PC-9 (cell line): ENCODE data around the gene VWA5A. TPM values are rescaled to one million over a fixed set of nuclear protein-coding genes. Genes with fewer than 3 reads are reported as not detected.

Source experiments
- BruUV-seq: library from RNA; stranded (reverse); fragments of 400-500 nt; replicated peaks from 2 replicates; lab custom pipeline; 2021; lab: Mats Ljungman, UMichigan
- CTCF ChIA-PET: fragments of 300-600 bp; sonication (Branson Sonifier 250); formaldehyde crosslinking; loops from one replicate; lab custom pipeline; 2022; ENCODE audit warnings: antibody characterized with exemption; lab: Charles Lee
- POLR2A ChIA-PET: fragments of 300-600 bp; sonication (Branson Sonifier 250); formaldehyde crosslinking; loops from one replicate; lab custom pipeline; 2022; ENCODE audit warnings: antibody characterized with exemption; ENCODE audit not compliant: unreplicated experiment; lab: Charles Lee
- DNase-seq, 2 experiments: peaks; one replicate each; pipeline versions ENCODE4 v3.0.0 to v3.0.0-alpha.2; 2015 to 2022; ENCODE audit warnings: mixed read lengths in 1 of 2
- H2AFZ ChIP-seq: fragments of 200-600 bp; sonication (generic); 2 replicates; pipeline ENCODE4 v1.8.1; 2017; ENCODE audit warnings: antibody characterized with exemption
- H3F3A ChIP-seq: fragments of 200-600 bp; sonication (generic); 2 replicates; pipeline ENCODE4 v1.8.1; 2017; ENCODE audit warnings: antibody characterized with exemption, mild to moderate bottlenecking, low read depth; ENCODE audit not compliant: insufficient read depth
- H3K27ac ChIP-seq: fragments of 200-600 bp; sonication (generic); 2 replicates; pipeline ENCODE4 v1.6.1; 2016; ENCODE audit warnings: mixed run types
- H3K27me3 ChIP-seq: fragments of 200-600 bp; sonication (generic); 2 replicates; pipeline ENCODE4 v1.6.1; 2016; ENCODE audit warnings: low read depth, mixed run types; ENCODE audit not compliant: insufficient read depth
- H3K36me3 ChIP-seq: fragments of 200-600 bp; sonication (generic); 2 replicates; pipeline ENCODE4 v1.6.1; 2016; ENCODE audit warnings: low read depth, mixed run types
- H3K4me1 ChIP-seq: fragments of 200-600 bp; sonication (generic); replicated peaks from 2 replicates; pipeline ENCODE4 v1.6.1; 2016; ENCODE audit warnings: mixed run types; ENCODE audit not compliant: insufficient read depth
- H3K4me2 ChIP-seq: fragments of 200-600 bp; sonication (generic); 2 replicates; pipeline ENCODE4 v1.6.1; 2017; ENCODE audit warnings: mixed run types
- H3K4me3 ChIP-seq: fragments of 200-600 bp; sonication (generic); 2 replicates; pipeline ENCODE4 v1.6.1; 2016; ENCODE audit warnings: mixed run types
- H3K79me2 ChIP-seq: fragments of 200-600 bp; sonication (generic); 2 replicates; pipeline ENCODE4 v1.6.1; 2017; ENCODE audit warnings: low read depth, mixed run types
- H3K9me2 ChIP-seq: fragments of 200-600 bp; sonication (generic); 2 replicates; pipeline ENCODE4 v1.8.1; 2017; ENCODE audit warnings: mild to moderate bottlenecking; ENCODE audit not compliant: insufficient read depth
- H3K9me3 ChIP-seq: fragments of 200-600 bp; sonication (generic); 2 replicates; pipeline ENCODE4 v1.8.1; 2016; ENCODE audit warnings: low read depth; ENCODE audit not compliant: insufficient read depth
- H4K20me1 ChIP-seq: fragments of 200-600 bp; sonication (generic); 2 replicates; pipeline ENCODE4 v1.8.1; 2017; ENCODE audit not compliant: insufficient read depth
- CTCF ChIP-seq: fragments of 200-600 bp; sonication (generic); conservative IDR thresholded peaks from 2 replicates; pipeline ENCODE4 v1.6.1; 2017; ENCODE audit warnings: mixed run types, antibody characterized with exemption, mild to moderate bottlenecking, moderate library complexity
- EZH2 ChIP-seq: fragments of 200-600 bp; sonication (generic); IDR thresholded peaks from 2 replicates; pipeline ENCODE4 v1.8.0; 2017; ENCODE audit warnings: antibody characterized with exemption, low read depth
- intact Hi-C: fragments of 100-400 bp; cut with micrococcal nuclease; formaldehyde crosslinking; loops from one replicate; pipeline ENCODE4 v1.10.0; 2022; ENCODE audit not compliant: unreplicated experiment
- total RNA-seq: library from RNA; stranded (reverse); gene quantifications from 2 replicates; pipeline ENCODE4 v1.2.3, GENCODE V29; 2021

The VWA5A gene
- total RNA-seq, 1 experiment from 2014 or later: 2.7 TPM

GRCh38 chr11:124108156-124108555, 7.1 kb upstream of the VWA5A start:
- no peaks in the 10 kb centered on the region for H3K4me1 ChIP-seq
- H4K20me1 ChIP-seq: peaks cover 4% of the 10 kb centered on the region; the same call in 1 of the 2 replicates
- H3K27me3 ChIP-seq: no peaks in the 10 kb centered on the region
- H3K36me3 ChIP-seq: no peaks in the 10 kb centered on the region
- H3K4me3 ChIP-seq: no peak overlapping the region
- H3K4me2 ChIP-seq: no peak overlapping the region
- no peaks in the 10 kb centered on the region for H3K9me3 ChIP-seq
- H2AFZ ChIP-seq: no peak overlapping the region
- H3F3A ChIP-seq: no peaks in the 10 kb centered on the region
- ChIA-PET POLR2A (no interaction called here), CTCF (no interaction called here)
- no peak for DNase-seq
- TF ChIP-seq CTCF: no peak
- no peak for TF ChIP-seq EZH2
- H3K79me2 ChIP-seq: no peaks in the 10 kb centered on the region
- BruUV-seq: no TSS peak
- H3K27ac ChIP-seq: no peak overlapping the region
- intact Hi-C loops: no loop called here
- no peaks in the 10 kb centered on the region for H3K9me2 ChIP-seq

- Histone ChIP-seq H4K20me1 (peaks cover 4% of the 10 kb centered on the region; the same call in 1 of the 2 replicates), H3K27ac (no peak overlapping the region), H3K4me2 (no peak overlapping the region), H2AFZ (no peak overlapping the region), H3K27me3 (no peaks in the 10 kb centered on the region), H3K9me2 (no peaks in the 10 kb centered on the region), H3K4me1 (no peaks in the 10 kb centered on the region), H3F3A (no peaks in the 10 kb centered on the region), H3K9me3 (no peaks in the 10 kb centered on the region), H3K4me3 (no peak overlapping the region), H3K79me2 (no peaks in the 10 kb centered on the region), H3K36me3 (no peaks in the 10 kb centered on the region)
- POLR2A ChIA-PET: no interaction called here
- DNase-seq: no peak
- no TSS peak for BruUV-seq
- CTCF ChIA-PET: no interaction called here
- intact Hi-C loops: no loop called here
- no peak for TF ChIP-seq CTCF
- TF ChIP-seq EZH2: no peak
Observed at GRCh38 chr11:124109377-124109776, 5.9 kb upstream of the VWA5A start.

- H3K4me1 ChIP-seq: no peaks in the 10 kb centered on the region
- H3K4me2 ChIP-seq: no peak overlapping the region
- no peak overlapping the region for H2AFZ ChIP-seq
- POLR2A ChIA-PET: no interaction called here
- no peak overlapping the region for H3K27ac ChIP-seq
- TF ChIP-seq CTCF: no peak
- no peak for TF ChIP-seq EZH2
- no peaks in the 10 kb centered on the region for H3K27me3 ChIP-seq
- intact Hi-C loops: no loop called here
- no peaks in the 10 kb centered on the region for H3K79me2 ChIP-seq
- no peaks in the 10 kb centered on the region for H3K9me3 ChIP-seq
- CTCF ChIA-PET: no interaction called here
- no peaks in the 10 kb centered on the region for H3F3A ChIP-seq
- H3K36me3 ChIP-seq: no peaks in the 10 kb centered on the region
- peaks cover 4% of the 10 kb centered on the region; the same call in 1 of the 2 replicates for H4K20me1 ChIP-seq
- BruUV-seq: no TSS peak
- no peak overlapping the region for H3K4me3 ChIP-seq
- DNase-seq: no peak
- H3K9me2 ChIP-seq: no peaks in the 10 kb centered on the region
Observed at GRCh38 chr11:124110201-124110600, 5.0 kb upstream of the VWA5A start.
